Heart left ventricle (tissue), 13 donors: ENCODE measurements around the gene ZNF473.

Experiments
- CTCF ChIP-seq, 12 donors: fragments of 200-600 bp; sonication (generic) in 4 of 12; IDR thresholded peaks; one replicate each; pipeline versions ENCODE4 v1.5.0 to v1.8.0; 2018 to 2022; ENCODE audit warnings: antibody characterized with exemption in 12 of 12, mild to moderate bottlenecking in 5 of 12
- POLR2A ChIP-seq, 2 donors: fragments of 450-650 bp; IDR thresholded peaks; one replicate each; pipeline ENCODE4 v1.6.1; 2017; ENCODE audit warnings: antibody characterized with exemption in 2 of 2, mild to moderate bottlenecking in 2 of 2, moderate library complexity in 2 of 2
- donor health status: ischemic (EF 13 %, LVEDD 7.1; RV severe dilation, severe dysfunction).
- donor health status: DM: no; HTN: yes; CAD: no.
- donor health status: DM: no; HTN: no; CAD: no.
- donor health status: ischemic (EF 25% LVEDD 6.9; RV normal size, moderate dysfunction).
- donor health status: ischemic (EF 25% LVEDD 5.7; RV mildly dilated, moderate dysfunction).
- donor health status: ischemic (EF 35%, LVEDD 5.7; RV mildly dilated, moderate dysfunction).
- donor health status: nonischemic (EF 11% LVEDD 7.7; RV severe dilation, severe dysfunction).
- donor health status: DM: yes; HTN: yes; CAD: no.
- donor health status: PGD.
- donor health status: ischemic (EF 29% LVEDD 5.4; RV normal size, mild dysfunction).
- donor health status: nonischemic (EF 23%, LVEDD 6.1; RV moderate dilation, normal function).

- no peak for TF ChIP-seq CTCF (IDR thresholded peaks at IDR 0.05)
- no peak for TF ChIP-seq POLR2A (IDR thresholded peaks at IDR 0.05)
These were observed 40.1 kb downstream of the ZNF473 start for GRCh38 chr19:50065938-50066337.
